HG03108 (cell line): ENCODE measurements around the gene SKOR1.
A peak's percentile ranks its signal among the peaks of the same experiment; 100 is the strongest.

Experiments
- ATAC-seq: cut with Tn5 transposase; IDR thresholded peaks from one replicate; pipeline ENCODE4 v1.9.1; 2021; ENCODE audit warnings: moderate library complexity; ENCODE audit not compliant: unreplicated experiment

The SKOR1 gene

GRCh38 chr15:67850994-67851571 is 25.8 kb downstream of the SKOR1 start:
- no peak for ATAC-seq

GRCh38 chr15:67852418-67852817 is 27.1 kb downstream of the SKOR1 start:
- no peak for ATAC-seq

GRCh38 chr15:67853454-67853853 is 28.1 kb downstream of the SKOR1 start:
- no peak for ATAC-seq

GRCh38 chr15:67854358-67854757 is 29.0 kb downstream of the SKOR1 start:
- ATAC-seq = no peak

GRCh38 chr15:67855842-67856241 is 30.5 kb downstream of the SKOR1 start:
- ATAC-seq = no peak

GRCh38 chr15:67857220-67857619 is 31.9 kb downstream of the SKOR1 start:
- ATAC-seq = no peak

GRCh38 chr15:67859331-67859946 is 34.1 kb downstream of the SKOR1 start:
- ATAC-seq = no peak

GRCh38 chr15:67861983-67862382 is 36.7 kb downstream of the SKOR1 start:
- ATAC-seq = no peak

- no peak for ATAC-seq
Observed at GRCh38 chr15:67862750-67863441, 37.6 kb downstream of the SKOR1 start.

- peak; percentile 67 for ATAC-seq
Observed at GRCh38 chr15:67863442-67863987, 38.2 kb downstream of the SKOR1 start.

GRCh38 chr15:67865331-67865730 is 40.0 kb downstream of the SKOR1 start:
- ATAC-seq = no peak

- no peak for ATAC-seq
Observed at GRCh38 chr15:67865766-67866165, 40.5 kb downstream of the SKOR1 start.

GRCh38 chr15:67869701-67870100 is 44.4 kb downstream of the SKOR1 start:
- no peak for ATAC-seq

GRCh38 chr15:67870868-67871408 is 45.6 kb downstream of the SKOR1 start:
- ATAC-seq = no peak

GRCh38 chr15:67873777-67874176 is 48.5 kb downstream of the SKOR1 start:
- ATAC-seq = no peak

- ATAC-seq = no peak
Observed at GRCh38 chr15:67878712-67879206, 53.5 kb downstream of the SKOR1 start.

GRCh38 chr15:67879440-67880129 is 54.3 kb downstream of the SKOR1 start:
- ATAC-seq = no peak

GRCh38 chr15:67880651-67881182 is 55.4 kb downstream of the SKOR1 start:
- ATAC-seq = no peak

- no peak for ATAC-seq
Observed at GRCh38 chr15:67882487-67883233, 57.4 kb downstream of the SKOR1 start.

GRCh38 chr15:67883234-67883773 is 58.0 kb downstream of the SKOR1 start:
- ATAC-seq = no peak
